H9 (cell line): ENCODE measurements around the gene TIMP1. TPM values are rescaled to one million over a fixed set of nuclear protein-coding genes. Genes with fewer than 3 reads are reported as not detected.

Experiments used
- DNase-seq: peaks from one replicate; pipeline ENCODE4 v3.0.0-alpha.2; 2017
- H2AFZ ChIP-seq: one replicate; pipeline ENCODE4 v1.6.1; 2013; ENCODE audit warnings: mild to moderate bottlenecking, low read length, control low read depth, moderate library complexity
- H2AK5ac ChIP-seq: 2 replicates; pipeline ENCODE4 v1.6.1; 2013; ENCODE audit warnings: low read length, control low read depth, mixed read lengths; ENCODE audit not compliant: insufficient read length
- H2BK120ac ChIP-seq: one replicate; pipeline ENCODE4 v1.6.1; 2013; ENCODE audit warnings: low read depth, mild to moderate bottlenecking, low read length, control low read depth, inconsistent platforms; ENCODE audit not compliant: poor library complexity, severe bottlenecking
- H2BK12ac ChIP-seq: 2 replicates; pipeline ENCODE4 v1.6.1; 2013; ENCODE audit warnings: low read length, control low read depth, mixed read lengths, low read depth; ENCODE audit not compliant: insufficient read length
- H2BK15ac ChIP-seq: 2 replicates; pipeline ENCODE4 v1.6.1; 2013; ENCODE audit warnings: low read depth, low read length, control low read depth
- H2BK20ac ChIP-seq: one replicate; pipeline ENCODE4 v1.6.1; 2013; ENCODE audit warnings: low read depth, mild to moderate bottlenecking, low read length, control low read depth, inconsistent platforms; ENCODE audit not compliant: poor library complexity, severe bottlenecking
- H2BK5ac ChIP-seq: 2 replicates; pipeline ENCODE4 v1.6.1; 2013; ENCODE audit warnings: low read length, control low read depth, mixed read lengths; ENCODE audit not compliant: insufficient read length
- H3K14ac ChIP-seq: 2 replicates; pipeline ENCODE4 v1.6.1; 2013; ENCODE audit warnings: low read length, control low read depth; ENCODE audit not compliant: insufficient read depth
- H3K18ac ChIP-seq: 2 replicates; pipeline ENCODE4 v1.6.1; 2013; ENCODE audit warnings: low read depth, mild to moderate bottlenecking, mixed read lengths, low read length, control low read depth; ENCODE audit not compliant: insufficient read length
- H3K23ac ChIP-seq: 2 replicates; pipeline ENCODE4 v1.6.1; 2013; ENCODE audit warnings: low read length, control low read depth, mixed read lengths, low read depth; ENCODE audit not compliant: insufficient read length
- H3K23me2 ChIP-seq: 2 replicates; pipeline ENCODE4 v1.6.1; 2013; ENCODE audit warnings: low read depth, mild to moderate bottlenecking, mixed read lengths, low read length, control low read depth; ENCODE audit not compliant: insufficient read length, poor library complexity, severe bottlenecking
- H3K27ac ChIP-seq: 2 replicates; pipeline ENCODE4 v1.5.1; 2013; ENCODE audit warnings: low read length, control low read depth, mixed read lengths, low read depth; ENCODE audit not compliant: insufficient read length
- H3K27me3 ChIP-seq: 2 replicates; pipeline ENCODE4 v1.6.1; 2013; ENCODE audit warnings: low read length, control low read depth, inconsistent platforms; ENCODE audit not compliant: insufficient read depth
- H3K4ac ChIP-seq: 2 replicates; pipeline ENCODE4 v1.6.1; 2013; ENCODE audit warnings: low read depth, mild to moderate bottlenecking, control low read depth, inconsistent platforms, low read length, moderate library complexity
- H3K4me1 ChIP-seq: 2 replicates; pipeline ENCODE4 v1.6.1; 2013; ENCODE audit warnings: low read length, control low read depth, inconsistent platforms; ENCODE audit not compliant: insufficient read depth
- H3K4me2 ChIP-seq: 2 replicates; pipeline ENCODE4 v1.6.1; 2013; ENCODE audit warnings: low read length, control low read depth, mixed read lengths; ENCODE audit not compliant: insufficient read length, insufficient read depth
- H3K56ac ChIP-seq: 2 replicates; pipeline ENCODE4 v1.6.1; 2013; ENCODE audit warnings: low read depth, mild to moderate bottlenecking, mixed read lengths, low read length, control low read depth; ENCODE audit not compliant: insufficient read length
- H3K79me1 ChIP-seq: 2 replicates; pipeline ENCODE4 v1.6.1; 2013; ENCODE audit warnings: low read depth, mild to moderate bottlenecking, moderate library complexity, low read length, control low read depth, inconsistent platforms; ENCODE audit not compliant: insufficient read depth, poor library complexity, severe bottlenecking
- H3K79me2 ChIP-seq: 2 replicates; pipeline ENCODE4 v1.6.1; 2013; ENCODE audit warnings: low read length, control low read depth, inconsistent platforms; ENCODE audit not compliant: insufficient read depth
- H3K9ac ChIP-seq: 2 replicates; pipeline ENCODE4 v1.6.1; 2013; ENCODE audit warnings: low read length, control low read depth, mixed read lengths; ENCODE audit not compliant: insufficient read length; ENCODE audit errors: extremely low read depth
- H3K9me3 ChIP-seq: one replicate; pipeline ENCODE4 v1.6.1; 2013; ENCODE audit warnings: low read depth, low read length, inconsistent platforms; ENCODE audit not compliant: control insufficient read depth
- H3T11ph ChIP-seq: one replicate; pipeline ENCODE4 v1.6.1; 2013; ENCODE audit warnings: mild to moderate bottlenecking, low read length, control low read depth, inconsistent platforms
- H4K20me1 ChIP-seq: one replicate; pipeline ENCODE4 v1.6.1; 2013; ENCODE audit not compliant: control insufficient read depth, insufficient read length, insufficient read depth
- H4K5ac ChIP-seq: 2 replicates; pipeline ENCODE4 v1.6.1; 2013; ENCODE audit warnings: low read depth, mild to moderate bottlenecking, mixed read lengths, low read length, control low read depth; ENCODE audit not compliant: insufficient read length
- H4K8ac ChIP-seq: replicated peaks from 2 replicates; pipeline ENCODE4 v1.6.1; 2013; ENCODE audit warnings: low read length, control low read depth, mixed read lengths, low read depth; ENCODE audit not compliant: insufficient read length
- H4K91ac ChIP-seq: 2 replicates; pipeline ENCODE4 v1.6.1; 2013; ENCODE audit warnings: low read depth, mild to moderate bottlenecking, moderate library complexity, mixed read lengths, low read length, control low read depth; ENCODE audit not compliant: insufficient read length
- H3K27ac Mint-ChIP-seq, 3 experiments: 2 replicates in 2 of 3; 3 replicates in 1 of 3; pipeline ENCODE4 v1.8.0; 2020 to 2021; ENCODE audit warnings: mixed read lengths in 3 of 3, mild to moderate bottlenecking in 1 of 3, moderate library complexity in 1 of 3
- H3K27me3 Mint-ChIP-seq: 2 replicates; pipeline ENCODE4 v1.8.0; 2021; ENCODE audit warnings: low read depth, mild to moderate bottlenecking, moderate library complexity, mixed read lengths
- H3K36me3 Mint-ChIP-seq, 3 experiments: 2 replicates in 2 of 3; 3 replicates in 1 of 3; pipeline ENCODE4 v1.8.0; 2020 to 2021; ENCODE audit warnings: low read depth in 3 of 3, mixed read lengths in 3 of 3; ENCODE audit not compliant: insufficient read depth in 1 of 3
- H3K4me1 Mint-ChIP-seq, 2 experiments: 2 replicates each; pipeline ENCODE4 v1.8.0; 2020; ENCODE audit warnings: mixed read lengths in 2 of 2
- H3K4me3 Mint-ChIP-seq, 2 experiments: 2 replicates in 1 of 2; 3 replicates in 1 of 2; pipeline ENCODE4 v1.8.0; 2020 to 2021; ENCODE audit warnings: mild to moderate bottlenecking in 2 of 2, mixed read lengths in 2 of 2, moderate library complexity in 1 of 2
- H3K9me3 Mint-ChIP-seq, 2 experiments: 2 replicates in 1 of 2; 3 replicates in 1 of 2; pipeline ENCODE4 v1.8.0; 2020; ENCODE audit warnings: mild to moderate bottlenecking in 2 of 2, mixed read lengths in 2 of 2, moderate library complexity in 1 of 2
- WGBS: extraction: QIAGEN DNeasy Blood & Tissue Kit; methylation state at CpG from one replicate; pipeline ENCODE4 v1.1.7; 2013; ENCODE audit warnings: missing lambda C conversion rate, low lambda C conversion rate, mixed read lengths; ENCODE audit not compliant: insufficient read length; ENCODE audit errors: extremely low coverage; 5-methylcytosine and 5-hydroxymethylcytosine counted together
- total RNA-seq: library from RNA; stranded (reverse); gene quantifications from 2 replicates; pipeline ENCODE4 v1.2.1, GENCODE V29; 2021
- TF ChIP-seq, protein P1 (sequence below): fragments of 200-600 bp; sonication (generic); conservative IDR thresholded peaks from 3 replicates; pipeline ENCODE4 v1.8.0; 2021; ENCODE audit warnings: antibody characterized with exemption, mild to moderate bottlenecking

Gene TIMP1
- total RNA-seq, 1 experiment from 2014 or later = 65.1 TPM

DNA sequence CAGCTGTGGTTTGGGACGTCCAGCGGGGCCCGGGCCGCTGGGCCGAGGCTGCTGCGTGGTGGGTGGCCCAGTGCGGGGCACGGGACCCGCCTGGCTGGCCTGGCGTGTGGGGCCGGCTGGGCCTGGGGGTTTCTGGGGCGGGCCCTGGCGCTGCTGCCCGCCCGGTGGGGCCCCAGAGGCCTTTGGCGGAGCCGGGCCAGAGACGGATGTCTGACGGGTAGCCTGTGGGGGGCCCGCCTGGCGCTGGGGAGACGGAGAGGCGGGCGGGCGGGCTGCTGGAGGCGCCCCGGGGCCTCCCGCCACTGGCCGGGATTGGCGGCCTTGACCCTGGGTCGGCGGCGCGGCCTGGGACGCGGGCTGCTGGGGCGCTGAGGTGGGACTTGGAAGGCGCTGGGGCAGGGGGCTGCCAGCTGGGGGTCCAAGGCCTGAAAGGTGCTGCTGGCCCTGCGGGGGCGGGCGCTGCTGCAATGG, 8.1 kb upstream of the TIMP1 start:
- Histone ChIP-seq H3K23ac (no peak overlapping the region), H4K5ac (no peak overlapping the region), H2BK20ac (no peak overlapping the region), H2BK15ac (no peak overlapping the region), H4K91ac (no peak overlapping the region), H2BK5ac (no peak overlapping the region), H2AFZ (no peak overlapping the region), H3K23me2 (no peaks in the 10 kb centered on the region), H3K4ac (no peak overlapping the region), H3T11ph (no peak overlapping the region), H3K18ac (peak overlapping the region; percentile 65), H3K9me3 (peaks cover 40% of the 10 kb centered on the region), H3K14ac (peak overlapping the region; percentile 85), H2BK120ac (no peak overlapping the region), H3K27ac (no peak overlapping the region), H4K20me1 (no peaks in the 10 kb centered on the region), H3K56ac (no peak overlapping the region), H3K9ac (no peak overlapping the region), H3K79me2 (no peaks in the 10 kb centered on the region), H3K79me1 (no peaks in the 10 kb centered on the region), H4K8ac (no peak overlapping the region), H3K27me3 (no peaks in the 10 kb centered on the region), H2BK12ac (no peak overlapping the region), H3K4me2 (peak overlapping the region; percentile 11), H2AK5ac (no peak overlapping the region), H3K4me1 (peaks cover 3% of the 10 kb centered on the region; the same call in 1 of the 2 replicates)
- TF ChIP-seq, protein P1, sequence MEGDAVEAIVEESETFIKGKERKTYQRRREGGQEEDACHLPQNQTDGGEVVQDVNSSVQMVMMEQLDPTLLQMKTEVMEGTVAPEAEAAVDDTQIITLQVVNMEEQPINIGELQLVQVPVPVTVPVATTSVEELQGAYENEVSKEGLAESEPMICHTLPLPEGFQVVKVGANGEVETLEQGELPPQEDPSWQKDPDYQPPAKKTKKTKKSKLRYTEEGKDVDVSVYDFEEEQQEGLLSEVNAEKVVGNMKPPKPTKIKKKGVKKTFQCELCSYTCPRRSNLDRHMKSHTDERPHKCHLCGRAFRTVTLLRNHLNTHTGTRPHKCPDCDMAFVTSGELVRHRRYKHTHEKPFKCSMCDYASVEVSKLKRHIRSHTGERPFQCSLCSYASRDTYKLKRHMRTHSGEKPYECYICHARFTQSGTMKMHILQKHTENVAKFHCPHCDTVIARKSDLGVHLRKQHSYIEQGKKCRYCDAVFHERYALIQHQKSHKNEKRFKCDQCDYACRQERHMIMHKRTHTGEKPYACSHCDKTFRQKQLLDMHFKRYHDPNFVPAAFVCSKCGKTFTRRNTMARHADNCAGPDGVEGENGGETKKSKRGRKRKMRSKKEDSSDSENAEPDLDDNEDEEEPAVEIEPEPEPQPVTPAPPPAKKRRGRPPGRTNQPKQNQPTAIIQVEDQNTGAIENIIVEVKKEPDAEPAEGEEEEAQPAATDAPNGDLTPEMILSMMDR = no peak
- no peak overlapping the region for H3K27ac Mint-ChIP-seq
- DNase-seq = no peak
- peak overlapping the region in 1 of 2 experiments; percentile 68; a peak in 2 of 5 replicates for H3K4me3 Mint-ChIP-seq
- H3K4me1 Mint-ChIP-seq = peaks cover 13 to 35% of the 10 kb centered on the region in 2 experiments
- peaks cover 82 to 89% of the 10 kb centered on the region in 2 experiments for H3K9me3 Mint-ChIP-seq
- no CpG with 5 or more reads among the region's 41 CpGs for WGBS
- peaks cover 3% of the 10 kb centered on the region; the same call in 1 of the 2 replicates for H3K27me3 Mint-ChIP-seq
- H3K36me3 Mint-ChIP-seq = peaks cover 35 to 44% (median 38%) of the 10 kb centered on the region in 3 experiments
